ENCODE data around the gene SOD3.

The SOD3 gene

DNA sequence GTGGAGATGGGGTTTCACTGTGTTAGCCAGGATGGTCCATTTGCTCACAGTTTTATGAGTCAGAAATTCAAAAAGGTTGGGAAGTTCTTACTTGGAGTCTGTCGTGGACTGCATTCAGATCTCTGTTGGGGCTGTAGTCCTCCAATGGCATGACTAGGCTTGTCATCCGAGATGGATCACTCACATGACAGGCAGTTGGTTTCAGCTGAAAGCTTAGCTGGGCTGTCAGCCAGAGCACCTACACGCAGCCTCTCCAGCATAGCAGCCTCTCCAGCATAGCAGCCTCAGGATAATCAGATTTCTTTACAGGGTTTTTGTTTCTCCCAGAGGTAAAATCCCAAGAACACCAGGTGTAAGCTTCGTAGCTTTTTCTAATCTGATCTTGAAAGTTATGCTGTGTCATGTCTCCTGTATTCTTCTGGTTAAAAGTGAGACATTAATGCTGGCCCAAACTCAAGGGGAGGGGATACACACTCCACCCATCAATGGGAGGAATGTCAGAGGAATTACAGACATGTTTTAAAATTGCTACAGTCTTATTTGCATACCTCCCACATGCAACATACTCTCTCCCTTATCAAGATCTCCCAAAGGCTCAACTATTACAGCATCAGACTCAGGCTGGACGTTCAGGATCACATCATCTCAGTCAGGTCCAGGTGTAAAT is 31.6 kb upstream of the SOD3 start:
- TF ChIP-seq TAF1 (IDR thresholded peaks at IDR 0.05; ENCODE audit: borderline replicate concordance, insufficient read depth, low read length) (no peak), POLR2AphosphoS5 (IDR thresholded peaks at IDR 0.05; ENCODE audit: low read depth, low read length) (no peak), SIN3A (IDR thresholded peaks at IDR 0.05; ENCODE audit: borderline replicate concordance, insufficient read depth, low read length) (no peak), FOXP2 (optimal IDR thresholded peaks at IDR 0.05; ENCODE audit: borderline replicate concordance, extremely low read depth, extremely low read length, insufficient read depth) (no peak)
- TF ChIP-seq, protein P1, sequence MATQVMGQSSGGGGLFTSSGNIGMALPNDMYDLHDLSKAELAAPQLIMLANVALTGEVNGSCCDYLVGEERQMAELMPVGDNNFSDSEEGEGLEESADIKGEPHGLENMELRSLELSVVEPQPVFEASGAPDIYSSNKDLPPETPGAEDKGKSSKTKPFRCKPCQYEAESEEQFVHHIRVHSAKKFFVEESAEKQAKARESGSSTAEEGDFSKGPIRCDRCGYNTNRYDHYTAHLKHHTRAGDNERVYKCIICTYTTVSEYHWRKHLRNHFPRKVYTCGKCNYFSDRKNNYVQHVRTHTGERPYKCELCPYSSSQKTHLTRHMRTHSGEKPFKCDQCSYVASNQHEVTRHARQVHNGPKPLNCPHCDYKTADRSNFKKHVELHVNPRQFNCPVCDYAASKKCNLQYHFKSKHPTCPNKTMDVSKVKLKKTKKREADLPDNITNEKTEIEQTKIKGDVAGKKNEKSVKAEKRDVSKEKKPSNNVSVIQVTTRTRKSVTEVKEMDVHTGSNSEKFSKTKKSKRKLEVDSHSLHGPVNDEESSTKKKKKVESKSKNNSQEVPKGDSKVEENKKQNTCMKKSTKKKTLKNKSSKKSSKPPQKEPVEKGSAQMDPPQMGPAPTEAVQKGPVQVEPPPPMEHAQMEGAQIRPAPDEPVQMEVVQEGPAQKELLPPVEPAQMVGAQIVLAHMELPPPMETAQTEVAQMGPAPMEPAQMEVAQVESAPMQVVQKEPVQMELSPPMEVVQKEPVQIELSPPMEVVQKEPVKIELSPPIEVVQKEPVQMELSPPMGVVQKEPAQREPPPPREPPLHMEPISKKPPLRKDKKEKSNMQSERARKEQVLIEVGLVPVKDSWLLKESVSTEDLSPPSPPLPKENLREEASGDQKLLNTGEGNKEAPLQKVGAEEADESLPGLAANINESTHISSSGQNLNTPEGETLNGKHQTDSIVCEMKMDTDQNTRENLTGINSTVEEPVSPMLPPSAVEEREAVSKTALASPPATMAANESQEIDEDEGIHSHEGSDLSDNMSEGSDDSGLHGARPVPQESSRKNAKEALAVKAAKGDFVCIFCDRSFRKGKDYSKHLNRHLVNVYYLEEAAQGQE (IDR thresholded peaks at IDR 0.05; ENCODE audit: insufficient read depth in 1 of 2, low read depth in 2 of 2, low read length in 2 of 2) = no peak

- TF ChIP-seq, protein P1 (IDR thresholded peaks at IDR 0.05; ENCODE audit: insufficient read depth in 1 of 2, low read depth in 2 of 2, low read length in 2 of 2) = no peak
- TF ChIP-seq SIN3A (IDR thresholded peaks at IDR 0.05; ENCODE audit: borderline replicate concordance, insufficient read depth, low read length) (no peak), TAF1 (IDR thresholded peaks at IDR 0.05; ENCODE audit: borderline replicate concordance, insufficient read depth, low read length) (no peak)
These were observed 31.0 kb upstream of the SOD3 start for GRCh38 chr4:24764345-24764744.

DNA sequence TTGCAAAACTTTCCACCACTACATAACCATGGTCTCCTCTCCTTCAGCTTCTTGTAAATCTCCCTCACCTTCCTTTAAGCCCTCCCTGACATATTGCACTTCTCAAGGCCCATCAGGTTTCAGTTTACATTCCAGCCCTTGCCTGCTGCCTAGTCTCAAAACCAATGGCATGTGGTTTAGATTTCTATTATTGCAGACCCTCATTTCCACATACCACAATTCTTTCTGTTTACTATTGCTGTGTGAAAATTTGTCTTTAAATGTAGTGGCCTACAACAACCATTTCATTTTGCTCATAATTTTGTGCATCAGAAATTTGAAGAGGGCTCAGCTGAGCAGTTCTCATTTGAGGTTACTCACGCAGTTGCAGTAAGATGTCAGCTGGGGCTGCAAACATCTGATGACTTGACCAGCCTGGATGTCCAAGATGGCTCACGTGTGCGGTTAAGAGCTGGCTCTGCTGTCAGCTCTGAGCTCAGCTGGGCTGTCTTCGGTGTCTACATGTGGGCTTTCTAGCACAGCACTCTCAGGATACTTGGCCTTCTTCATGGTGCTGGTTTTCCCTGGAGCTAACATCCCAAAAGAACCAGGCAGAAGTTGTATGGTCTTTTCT is 29.9 kb upstream of the SOD3 start:
- no peak for TF ChIP-seq SIN3A (IDR thresholded peaks at IDR 0.05; ENCODE audit: borderline replicate concordance, insufficient read depth, low read length)
- TF ChIP-seq, protein P1 (IDR thresholded peaks at IDR 0.05; ENCODE audit: insufficient read depth in 1 of 2, low read depth in 2 of 2, low read length in 2 of 2) = no peak
- no peak for TF ChIP-seq POLR2AphosphoS5 (IDR thresholded peaks at IDR 0.05; ENCODE audit: low read depth, low read length)
- no peak for TF ChIP-seq TAF1 (IDR thresholded peaks at IDR 0.05; ENCODE audit: borderline replicate concordance, insufficient read depth, low read length)
- TF ChIP-seq FOXP2 (optimal IDR thresholded peaks at IDR 0.05; ENCODE audit: borderline replicate concordance, extremely low read depth, extremely low read length, insufficient read depth) = no peak

DNA sequence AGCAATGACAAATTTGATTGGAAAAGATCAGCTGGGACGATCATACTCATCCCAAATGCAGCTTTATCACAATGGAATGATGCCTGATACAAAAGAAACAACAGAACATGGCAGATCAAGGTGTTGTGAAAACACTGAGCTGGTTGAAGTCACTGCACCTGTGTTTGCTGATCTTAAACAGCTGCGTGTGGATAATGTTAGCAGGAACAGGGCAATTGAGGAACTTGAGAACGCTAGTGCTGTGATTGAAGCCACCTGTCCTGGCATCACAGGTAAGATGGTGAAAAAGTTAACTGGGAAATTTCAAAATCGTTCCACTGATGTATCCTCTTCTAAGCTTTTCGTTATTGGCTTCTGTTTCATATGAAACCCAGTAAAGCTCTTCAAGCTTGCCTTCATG is 27.4 kb upstream of the SOD3 start:
- TF ChIP-seq POLR2AphosphoS5 (IDR thresholded peaks at IDR 0.05; ENCODE audit: low read depth, low read length) = no peak
- TF ChIP-seq SIN3A (IDR thresholded peaks at IDR 0.05; ENCODE audit: borderline replicate concordance, insufficient read depth, low read length) = no peak
- TF ChIP-seq, protein P1 (IDR thresholded peaks at IDR 0.05; ENCODE audit: insufficient read depth in 1 of 2, low read depth in 2 of 2, low read length in 2 of 2) = no peak
- no peak for TF ChIP-seq TAF1 (IDR thresholded peaks at IDR 0.05; ENCODE audit: borderline replicate concordance, insufficient read depth, low read length)
- TF ChIP-seq FOXP2 (optimal IDR thresholded peaks at IDR 0.05; ENCODE audit: borderline replicate concordance, extremely low read depth, extremely low read length, insufficient read depth) = no peak

All from PFSK-1 (cell line).